B cell (primary cell): ENCODE measurements around the gene KANK2.

ENCODE experiments used
- EZH2 ChIP-seq: IDR thresholded peaks from 2 replicates; pipeline ENCODE4 v1.6.1; 2012; ENCODE audit warnings: borderline replicate concordance, low read depth, mild to moderate bottlenecking, moderate library complexity, low read length; ENCODE audit not compliant: insufficient read depth, poor library complexity, severe bottlenecking
- TF ChIP-seq, protein P1 (sequence below): fragments of 200-600 bp; IDR thresholded peaks from one replicate; pipeline ENCODE4 v1.8.0; 2022; ENCODE audit warnings: antibody characterized with exemption, mild to moderate bottlenecking

GRCh38 chr19:11171144-11171543, 26.2 kb downstream of the KANK2 start:
- TF ChIP-seq, protein P1, sequence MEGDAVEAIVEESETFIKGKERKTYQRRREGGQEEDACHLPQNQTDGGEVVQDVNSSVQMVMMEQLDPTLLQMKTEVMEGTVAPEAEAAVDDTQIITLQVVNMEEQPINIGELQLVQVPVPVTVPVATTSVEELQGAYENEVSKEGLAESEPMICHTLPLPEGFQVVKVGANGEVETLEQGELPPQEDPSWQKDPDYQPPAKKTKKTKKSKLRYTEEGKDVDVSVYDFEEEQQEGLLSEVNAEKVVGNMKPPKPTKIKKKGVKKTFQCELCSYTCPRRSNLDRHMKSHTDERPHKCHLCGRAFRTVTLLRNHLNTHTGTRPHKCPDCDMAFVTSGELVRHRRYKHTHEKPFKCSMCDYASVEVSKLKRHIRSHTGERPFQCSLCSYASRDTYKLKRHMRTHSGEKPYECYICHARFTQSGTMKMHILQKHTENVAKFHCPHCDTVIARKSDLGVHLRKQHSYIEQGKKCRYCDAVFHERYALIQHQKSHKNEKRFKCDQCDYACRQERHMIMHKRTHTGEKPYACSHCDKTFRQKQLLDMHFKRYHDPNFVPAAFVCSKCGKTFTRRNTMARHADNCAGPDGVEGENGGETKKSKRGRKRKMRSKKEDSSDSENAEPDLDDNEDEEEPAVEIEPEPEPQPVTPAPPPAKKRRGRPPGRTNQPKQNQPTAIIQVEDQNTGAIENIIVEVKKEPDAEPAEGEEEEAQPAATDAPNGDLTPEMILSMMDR = no peak
- no peak for TF ChIP-seq EZH2
